ENCODE data around the gene THAP9. TPM values are rescaled to one million over a fixed set of nuclear protein-coding genes. Genes with fewer than 3 reads are reported as not detected.
A peak's percentile ranks its signal among the peaks of the same experiment; 100 is the strongest.

Gene THAP9
- polyA plus RNA-seq, 3 donors: 1.4 to 1.9 (median 1.4) TPM

- H3K27ac Mint-ChIP-seq: peak overlapping the region; percentile 28 to 95 (median 75)
- H3K36me3 Mint-ChIP-seq: peaks cover 70 to 87% of the 10 kb centered on the region in 2 donors
- H3K4me3 ChIP-seq (replicated peaks in 1 of 3; ENCODE audit: low read depth in 2 of 3, low read length in 3 of 3): no peak overlapping the region
- H3K4me1 Mint-ChIP-seq: peaks cover 14% of the 10 kb centered on the region
- no peak overlapping the region for H3K9ac ChIP-seq (ENCODE audit: insufficient read depth, low read length, poor library complexity, severe bottlenecking)
- no peak overlapping the region for H3K4me3 Mint-ChIP-seq
- peak overlapping the region in 1 of 2 donors; percentile 79 for H3K27ac ChIP-seq (ENCODE audit: low read depth in 1 of 2, low read length in 2 of 2)
- H3K9me3 Mint-ChIP-seq: peaks cover 0 to 5% (median 0%) of the 10 kb centered on the region in 7 donors
- H3K79me2 ChIP-seq (ENCODE audit: insufficient read depth, low read length): peaks cover 11% of the 10 kb centered on the region
- TF ChIP-seq CTCF (IDR thresholded peaks at IDR 0.05): no peak
- H3K27me3 ChIP-seq (ENCODE audit: control insufficient read depth in 2 of 2, insufficient read depth in 2 of 2, low read length in 2 of 2): no peaks in the 10 kb centered on the region
- DNase-seq: no peak
- no peak overlapping the region for H3K4me2 ChIP-seq (replicated peaks; ENCODE audit: extremely low read depth, low read length, poor library complexity, severe bottlenecking)
- H2AFZ ChIP-seq (ENCODE audit: insufficient read depth, low read depth, low read length, poor library complexity, severe bottlenecking): no peak overlapping the region
- intact Hi-C loops (cut with micrococcal nuclease): loop anchor here in 1 of 2 donors (10.0 kb wide), 1 partner anchor 418 kb away; the partner anchor contains the start of gene COQ2
- no peaks in the 10 kb centered on the region for H3K9me3 ChIP-seq (replicated peaks in 1 of 2; ENCODE audit: control insufficient read depth in 1 of 2, insufficient read depth in 1 of 2, low read length in 2 of 2)
- H3K36me3 ChIP-seq (replicated peaks in 1 of 2; ENCODE audit: control insufficient read depth in 1 of 2, insufficient read depth in 2 of 2, low read length in 2 of 2): peaks cover 68 to 89% of the 10 kb centered on the region in 2 donors
- H3K27me3 Mint-ChIP-seq (ENCODE audit: low read depth in 3 of 3): peaks cover 0 to 1% (median 0%) of the 10 kb centered on the region in 3 donors
- H3K4me1 ChIP-seq (ENCODE audit: control insufficient read depth in 1 of 2, insufficient read depth in 2 of 2, low read length in 2 of 2): peaks cover 7 to 11% of the 10 kb centered on the region in 2 donors
- H4K20me1 ChIP-seq (ENCODE audit: insufficient read depth, low read length): no peaks in the 10 kb centered on the region
- no CpG with 5 or more reads among the region's 8 CpGs for WGBS (ENCODE audit: insufficient coverage)
These were observed 33.7 kb upstream of the THAP9 start for GRCh38 chr4:82866706-82867385.

- H3K27ac Mint-ChIP-seq: peak overlapping the region in 4 of 7 donors; percentile 47 to 70 (median 61)
- Histone ChIP-seq H2AFZ (ENCODE audit: insufficient read depth, low read depth, low read length, poor library complexity, severe bottlenecking) (no peak overlapping the region), H4K20me1 (ENCODE audit: insufficient read depth, low read length) (no peaks in the 10 kb centered on the region), H3K36me3 (replicated peaks in 1 of 2; ENCODE audit: control insufficient read depth in 1 of 2, insufficient read depth in 2 of 2, low read length in 2 of 2) (peaks cover 63 to 90% of the 10 kb centered on the region in 2 donors), H3K4me3 (replicated peaks in 1 of 3; ENCODE audit: low read depth in 2 of 3, low read length in 3 of 3) (no peak overlapping the region), H3K27ac (ENCODE audit: low read depth in 1 of 2, low read length in 2 of 2) (no peak overlapping the region), H3K4me1 (ENCODE audit: control insufficient read depth in 1 of 2, insufficient read depth in 2 of 2, low read length in 2 of 2) (peaks cover 7 to 11% of the 10 kb centered on the region in 2 donors), H3K9ac (ENCODE audit: insufficient read depth, low read length, poor library complexity, severe bottlenecking) (no peak overlapping the region), H3K4me2 (replicated peaks; ENCODE audit: extremely low read depth, low read length, poor library complexity, severe bottlenecking) (no peak overlapping the region), H3K9me3 (replicated peaks in 1 of 2; ENCODE audit: control insufficient read depth in 1 of 2, insufficient read depth in 1 of 2, low read length in 2 of 2) (no peaks in the 10 kb centered on the region), H3K27me3 (ENCODE audit: control insufficient read depth in 2 of 2, insufficient read depth in 2 of 2, low read length in 2 of 2) (no peaks in the 10 kb centered on the region), H3K79me2 (ENCODE audit: insufficient read depth, low read length) (peaks cover 11% of the 10 kb centered on the region)
- peaks cover 0 to 5% (median 0%) of the 10 kb centered on the region in 7 donors for H3K9me3 Mint-ChIP-seq
- no peak overlapping the region for H3K4me3 Mint-ChIP-seq
- no peak for DNase-seq
- peaks cover 65 to 89% of the 10 kb centered on the region in 2 donors for H3K36me3 Mint-ChIP-seq
- TF ChIP-seq CTCF (IDR thresholded peaks at IDR 0.05): no peak
- WGBS (ENCODE audit: insufficient coverage): 93% methylated on average over 2 of the region's 5 CpGs
- H3K27me3 Mint-ChIP-seq (ENCODE audit: low read depth in 3 of 3): peaks cover 0 to 1% (median 0%) of the 10 kb centered on the region in 3 donors
- H3K4me1 Mint-ChIP-seq: peaks cover 14% of the 10 kb centered on the region
- intact Hi-C loops (cut with micrococcal nuclease): loop anchor here in 1 of 2 donors (10.0 kb wide), 1 partner anchor 416 kb away; the partner anchor contains the start of gene COQ2
These were observed 32.0 kb upstream of the THAP9 start for GRCh38 chr4:82868572-82868971.
